Forelimb muscle (tissue), 1 donor: ENCODE data around the gene NDUFB11. TPM values are rescaled to one million over a fixed set of nuclear protein-coding genes. Genes with fewer than 3 reads are reported as not detected.

Source experiments
- polyA plus RNA-seq: library from polyadenylated mRNA; unstranded; fragments of 120-200 nt; gene quantifications from one replicate; pipeline ENCODE4 v1.2.1, GENCODE V29; 2013; ENCODE audit not compliant: insufficient read length

The NDUFB11 gene
- polyA plus RNA-seq, 1 donor = 95.9 TPM

Other genes with a start within 250 kb of the NDUFB11 start
- 4.3 TPM for gene JADE3, start 232.3 kb downstream of the NDUFB11 start, polyA plus RNA-seq
- gene RGN, start 66.3 kb downstream of the NDUFB11 start, polyA plus RNA-seq = 2.5 TPM
- 31.9 TPM for gene RBM10, start 519 bp upstream of the NDUFB11 start, polyA plus RNA-seq
- gene UBA1, start 49.1 kb upstream of the NDUFB11 start, polyA plus RNA-seq = 145 TPM
- gene CDK16, start 74.0 kb upstream of the NDUFB11 start, polyA plus RNA-seq = 111 TPM
- 94.3 TPM for gene USP11, start 88.3 kb upstream of the NDUFB11 start, polyA plus RNA-seq
- 0.35 TPM for gene ZNF157, start 225.9 kb upstream of the NDUFB11 start, polyA plus RNA-seq